ENCODE data around the gene CENPL.
"Not testable (repeated sequence)": the region's sequence is repeated elsewhere in the genome, so short reads cannot be mapped to it uniquely, and the experiment has no call there.

Gene CENPL

DNA sequence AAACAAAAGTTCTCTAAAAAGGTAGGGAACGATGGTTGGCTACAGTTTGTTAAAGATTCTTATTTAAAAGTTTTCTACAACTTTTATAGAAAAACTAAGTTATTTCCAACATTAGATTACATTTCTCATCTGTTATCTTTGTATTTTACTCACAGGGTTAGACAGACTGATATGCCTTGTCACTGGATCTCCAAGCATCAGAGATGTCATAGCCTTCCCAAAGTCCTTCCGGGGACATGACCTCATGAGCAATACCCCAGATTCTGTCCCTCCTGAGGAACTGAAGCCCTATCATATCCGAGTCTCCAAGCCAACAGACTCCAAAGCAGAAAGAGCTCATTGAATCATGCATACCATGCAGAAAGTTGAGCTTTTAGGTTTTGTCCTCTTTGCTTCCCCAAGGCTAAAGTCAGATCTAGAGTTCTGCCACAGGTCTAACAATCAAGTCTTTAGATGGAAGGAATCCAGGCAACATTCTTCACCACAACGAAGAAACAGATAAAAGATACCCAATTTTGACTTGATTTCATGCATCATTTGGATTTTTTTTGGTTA lies 32.8 kb upstream of the CENPL start:
- no peak for TF ChIP-seq Cebpa-rat (IDR thresholded peaks at IDR 0.05)
- H3K4me2 ChIP-seq, result no peak overlapping the region
- H3K27ac ChIP-seq, result no peak overlapping the region
- peaks cover 84% of the 10 kb centered on the region for H3K36me3 ChIP-seq
- H3K4me3 ChIP-seq, result no peak overlapping the region
- peaks cover 12% of the 10 kb centered on the region for H4K20me1 ChIP-seq
- H3K9me3 ChIP-seq, result no peaks in the 10 kb centered on the region
- no peak overlapping the region for H3K9ac ChIP-seq
- H3K27me3 ChIP-seq, result no peaks in the 10 kb centered on the region
- H3K4me1 ChIP-seq, result no peaks in the 10 kb centered on the region

DNA sequence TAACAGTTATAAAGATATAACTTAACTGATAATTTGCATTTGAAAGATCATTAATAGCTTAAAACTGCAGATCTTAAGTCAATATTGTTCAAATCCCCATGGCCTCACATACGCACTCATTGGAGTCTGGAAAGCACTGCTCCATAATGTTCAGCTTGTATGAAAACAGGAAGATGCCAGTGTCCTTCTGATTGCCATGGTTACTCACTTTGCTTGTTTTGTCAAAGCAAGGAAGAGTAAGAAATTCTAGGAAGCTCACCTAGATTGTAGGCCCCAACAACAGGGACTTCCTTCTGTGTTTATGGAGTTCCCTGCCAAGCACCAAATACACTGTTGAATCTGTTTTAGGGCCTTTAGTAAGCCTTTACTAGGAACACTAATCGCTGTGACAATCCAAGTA lies 32.2 kb upstream of the CENPL start:
- Histone ChIP-seq H3K9me3 (no peaks in the 10 kb centered on the region), H3K36me3 (peaks cover 84% of the 10 kb centered on the region)

DNA sequence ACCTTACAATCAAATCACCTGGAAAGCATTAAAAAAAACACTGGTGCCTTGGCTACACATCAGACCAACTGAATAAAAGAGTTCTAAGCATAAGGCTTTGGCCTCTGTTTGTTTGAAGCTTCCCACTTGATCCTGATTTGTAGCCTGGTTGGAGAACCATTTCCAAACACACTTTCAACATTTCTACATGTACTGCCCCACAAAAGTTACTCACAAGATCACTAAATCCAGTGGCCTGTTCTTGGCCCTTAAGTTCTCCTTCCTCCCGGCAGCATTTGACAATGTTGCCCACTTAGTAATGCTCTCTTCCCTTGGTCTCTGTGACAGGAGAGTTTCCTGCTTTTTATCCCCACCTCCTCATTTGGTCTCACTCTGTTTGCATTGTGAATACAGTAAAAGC lies 31.3 kb upstream of the CENPL start:
- Histone ChIP-seq H3K36me3 (peaks cover 84% of the 10 kb centered on the region), H3K9ac (no peak overlapping the region), H3K9me3 (no peaks in the 10 kb centered on the region), H3K4me1 (no peaks in the 10 kb centered on the region), H3K27ac (no peak overlapping the region), H3K27me3 (no peaks in the 10 kb centered on the region), H4K20me1 (no peaks in the 10 kb centered on the region; the same call in 1 of the 2 replicates), H3K4me2 (no peak overlapping the region), H3K4me3 (no peak overlapping the region)
- TF ChIP-seq Cebpa-rat (IDR thresholded peaks at IDR 0.05), result no peak

More for the DNA sequence above, 32.2 kb upstream of the CENPL start:
- H4K20me1 ChIP-seq, result peaks cover 7% of the 10 kb centered on the region
- H3K4me2 ChIP-seq, result no peak overlapping the region
- TF ChIP-seq Cebpa-rat (IDR thresholded peaks at IDR 0.05), result no peak
- H3K9ac ChIP-seq, result no peak overlapping the region
- H3K4me1 ChIP-seq, result no peaks in the 10 kb centered on the region
- H3K4me3 ChIP-seq, result no peak overlapping the region
- no peaks in the 10 kb centered on the region for H3K27me3 ChIP-seq
- H3K27ac ChIP-seq, result no peak overlapping the region

DNA sequence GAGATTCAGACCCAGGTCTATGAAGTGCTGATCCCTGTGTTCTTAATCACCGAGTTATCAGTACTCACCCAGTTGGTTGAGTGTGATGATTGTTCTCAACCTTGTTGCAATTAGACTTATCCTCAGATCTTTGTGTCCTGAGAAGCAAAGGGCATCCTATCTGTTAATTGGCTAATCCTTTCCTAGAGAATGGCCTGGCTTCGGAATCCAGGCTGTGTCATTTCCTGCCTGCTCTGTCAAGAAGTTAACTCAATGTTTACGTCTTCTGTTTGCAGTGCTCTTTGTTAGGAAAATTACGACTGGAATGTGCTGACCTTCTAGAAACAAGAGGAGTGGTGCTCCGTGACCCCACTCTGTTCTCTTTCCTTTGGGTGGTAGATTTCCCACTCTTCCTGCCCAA lies 28.4 kb upstream of the CENPL start:
- H3K4me2 ChIP-seq, result no peak overlapping the region
- no peaks in the 10 kb centered on the region; the same call in 1 of the 2 replicates for H4K20me1 ChIP-seq
- H3K9ac ChIP-seq, result no peak overlapping the region
- no peaks in the 10 kb centered on the region for H3K27me3 ChIP-seq
- no peaks in the 10 kb centered on the region for H3K4me1 ChIP-seq
- TF ChIP-seq Cebpa-rat (IDR thresholded peaks at IDR 0.05), result no peak
- H3K9me3 ChIP-seq, result no peaks in the 10 kb centered on the region
- H3K36me3 ChIP-seq, result peaks cover 87% of the 10 kb centered on the region
- H3K4me3 ChIP-seq, result no peak overlapping the region
- H3K27ac ChIP-seq, result no peak overlapping the region

GRCh38 chr1:173852105-173852504 lies 27.4 kb upstream of the CENPL start:
- no peaks in the 10 kb centered on the region for H3K27me3 ChIP-seq
- TF ChIP-seq Cebpa-rat (IDR thresholded peaks at IDR 0.05), result no peak
- H3K27ac ChIP-seq, result no peak overlapping the region
- H3K36me3 ChIP-seq, result peaks cover 77% of the 10 kb centered on the region
- H3K9ac ChIP-seq, result no peak overlapping the region
- no peaks in the 10 kb centered on the region for H4K20me1 ChIP-seq
- H3K9me3 ChIP-seq, result no peaks in the 10 kb centered on the region
- H3K4me3 ChIP-seq, result no peak overlapping the region
- H3K4me1 ChIP-seq, result no peaks in the 10 kb centered on the region
- H3K4me2 ChIP-seq, result no peak overlapping the region

GRCh38 chr1:173832748-173833147 lies 8.1 kb upstream of the CENPL start:
- Histone ChIP-seq H3K4me1 (no peaks in the 10 kb centered on the region), H3K36me3 (peaks cover 60% of the 10 kb centered on the region), H3K27me3 (no peaks in the 10 kb centered on the region), H3K4me2 (no peak overlapping the region), H3K9ac (no peak overlapping the region), H4K20me1 (no peaks in the 10 kb centered on the region), H3K9me3 (no peaks in the 10 kb centered on the region), H3K27ac (no peak overlapping the region), H3K4me3 (no peak overlapping the region)
- no peak for TF ChIP-seq Cebpa-rat (IDR thresholded peaks at IDR 0.05)

DNA sequence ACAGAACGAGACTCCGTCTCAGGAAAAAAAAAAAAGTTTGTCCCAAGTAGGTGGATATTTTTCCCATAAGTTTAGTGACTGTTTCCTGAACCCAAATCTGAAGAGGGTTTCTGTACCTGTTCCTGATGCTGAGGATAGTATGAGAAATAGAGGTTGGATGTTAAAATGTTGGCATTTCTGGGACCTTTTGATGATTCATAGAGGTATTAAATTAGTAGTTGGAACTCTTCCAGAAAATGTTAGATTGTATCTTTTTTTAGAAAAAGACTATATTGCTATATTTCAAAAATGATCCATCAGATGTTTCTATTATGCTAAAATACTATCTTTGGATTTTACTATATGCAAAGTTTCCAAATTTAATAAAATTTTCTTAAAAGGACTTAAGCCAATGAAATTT lies 2.9 kb upstream of the CENPL start:
- H3K9me3 ChIP-seq, result no peaks in the 10 kb centered on the region
- peak overlapping the region; percentile 7; the same call in 1 of the 2 replicates for H3K4me2 ChIP-seq
- TF ChIP-seq Cebpa-rat (IDR thresholded peaks at IDR 0.05), result no peak
- H3K4me3 ChIP-seq, result no peak overlapping the region
- no peak overlapping the region for H3K9ac ChIP-seq
- H4K20me1 ChIP-seq, result no peaks in the 10 kb centered on the region
- peaks cover 16% of the 10 kb centered on the region for H3K36me3 ChIP-seq
- H3K27me3 ChIP-seq, result no peaks in the 10 kb centered on the region
- peaks cover 32% of the 10 kb centered on the region for H3K4me1 ChIP-seq
- no peak overlapping the region for H3K27ac ChIP-seq

DNA sequence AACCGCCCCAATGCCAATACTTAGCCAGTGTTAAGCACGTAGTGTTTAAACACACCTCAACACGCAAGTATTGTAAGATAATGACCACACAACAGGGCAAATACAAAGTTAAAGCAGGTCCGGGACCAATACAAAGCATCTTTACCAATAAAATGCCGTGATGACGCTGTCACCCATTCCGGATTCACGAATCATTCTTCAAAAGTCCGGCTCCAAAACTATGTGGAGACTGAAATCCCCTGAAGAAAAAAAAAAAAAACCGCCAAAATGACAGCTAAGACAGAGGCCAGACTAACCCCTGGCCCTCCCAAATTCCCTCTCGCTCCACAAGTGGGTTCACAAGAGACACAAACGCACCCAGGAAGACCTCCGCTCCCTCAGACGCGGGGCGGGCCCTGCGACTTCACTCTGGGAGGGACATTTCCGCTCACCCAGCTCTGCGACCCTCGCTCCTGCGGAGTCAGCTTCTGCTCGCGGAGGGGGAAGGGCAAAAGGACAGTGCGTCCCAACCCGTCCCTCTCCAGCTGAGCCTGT lies 835 bp downstream of the CENPL start:
- no peaks in the 10 kb centered on the region for H4K20me1 ChIP-seq
- peaks cover 30% of the 10 kb centered on the region for H3K36me3 ChIP-seq
- H3K4me1 ChIP-seq, result peaks cover 49% of the 10 kb centered on the region
- TF ChIP-seq Cebpa-rat (IDR thresholded peaks at IDR 0.05), result no peak
- H3K4me2 ChIP-seq, result peak overlapping the region; percentile 95
- peak overlapping the region; percentile 89 for H3K9ac ChIP-seq
- peak overlapping the region; percentile 90 for H3K4me3 ChIP-seq
- peak overlapping the region; percentile 88 for H3K27ac ChIP-seq
- H3K27me3 ChIP-seq, result no peaks in the 10 kb centered on the region
- peaks cover 6% of the 10 kb centered on the region; the same call in 1 of the 2 replicates for H3K9me3 ChIP-seq

GRCh38 chr1:173821680-173822079 lies 3.0 kb downstream of the CENPL start:
- no peaks in the 10 kb centered on the region for H3K27me3 ChIP-seq
- no peaks in the 10 kb centered on the region for H4K20me1 ChIP-seq
- H3K36me3 ChIP-seq, result peaks cover 48% of the 10 kb centered on the region
- no peak overlapping the region for H3K4me3 ChIP-seq
- H3K4me2 ChIP-seq, result peak overlapping the region; percentile 23; the same call in 1 of the 2 replicates
- peaks cover 44% of the 10 kb centered on the region for H3K4me1 ChIP-seq
- no peak for TF ChIP-seq Cebpa-rat (IDR thresholded peaks at IDR 0.05)
- H3K9me3 ChIP-seq, result peaks cover 24% of the 10 kb centered on the region
- H3K27ac ChIP-seq, result no peak overlapping the region
- H3K9ac ChIP-seq, result no peak overlapping the region

- Histone ChIP-seq H3K9ac (no peak overlapping the region), H3K4me1 (peaks cover 25% of the 10 kb centered on the region), H3K36me3 (peaks cover 60% of the 10 kb centered on the region), H4K20me1 (no peaks in the 10 kb centered on the region), H3K4me3 (no peak overlapping the region), H3K27ac (no peak overlapping the region), H3K27me3 (no peaks in the 10 kb centered on the region), H3K9me3 (peaks cover 44% of the 10 kb centered on the region), H3K4me2 (no peak overlapping the region)
- TF ChIP-seq Cebpa-rat (IDR thresholded peaks at IDR 0.05), result no peak
Measured at GRCh38 chr1:173818459-173818858, 6.2 kb downstream of the CENPL start.

GRCh38 chr1:173813654-173814053 lies 11.0 kb downstream of the CENPL start:
- H4K20me1 ChIP-seq, H3K27ac ChIP-seq, H3K4me1 ChIP-seq, H3K27me3 ChIP-seq, H3K4me2 ChIP-seq, H3K9ac ChIP-seq, H3K4me3 ChIP-seq: not testable (repeated sequence)
- Histone ChIP-seq H3K9me3 (peaks cover 45% of the 10 kb centered on the region), H3K36me3 (peaks cover 69% of the 10 kb centered on the region)
